GM23338 (cell line): ENCODE measurements around the gene LMAN1L. TPM values are rescaled to one million over a fixed set of nuclear protein-coding genes. Genes with fewer than 3 reads are reported as not detected.

Experiments
- ATAC-seq: fragments of 200-7000 bp; cut with Tn5 transposase; 3 replicates; pipeline ENCODE4 v1.9.1; 2020
- DNase-seq: peaks from one replicate; pipeline ENCODE4 v3.0.0-alpha.2; 2015; ENCODE audit warnings: low spot score
- H2AFZ ChIP-seq: fragments of 200-600 bp; sonication (generic); 2 replicates; pipeline ENCODE4 v1.8.0; 2016; ENCODE audit warnings: antibody characterized with exemption, mild to moderate bottlenecking, moderate library complexity
- H3F3A ChIP-seq: fragments of 200-600 bp; sonication (generic); replicated peaks from 2 replicates; pipeline ENCODE4 v1.8.0; 2017; ENCODE audit warnings: antibody characterized with exemption, mixed run types, low read depth
- H3K27ac ChIP-seq: fragments of 200-600 bp; sonication (generic); 2 replicates; pipeline ENCODE4 v1.6.1; 2016; ENCODE audit warnings: low read depth
- H3K27me3 ChIP-seq: fragments of 200-600 bp; sonication (generic); 2 replicates; pipeline ENCODE4 v1.8.0; 2016; ENCODE audit warnings: mild to moderate bottlenecking, mixed run types, moderate library complexity; ENCODE audit not compliant: insufficient read depth
- H3K36me3 ChIP-seq: fragments of 200-600 bp; sonication (generic); 2 replicates; pipeline ENCODE4 v1.8.0; 2016; ENCODE audit warnings: mild to moderate bottlenecking; ENCODE audit not compliant: insufficient read depth
- H3K4me1 ChIP-seq: fragments of 200-600 bp; sonication (generic); 2 replicates; pipeline ENCODE4 v1.8.0; 2016; ENCODE audit warnings: mild to moderate bottlenecking, moderate library complexity; ENCODE audit not compliant: insufficient read depth
- H3K4me2 ChIP-seq: fragments of 200-600 bp; sonication (generic); 2 replicates; pipeline ENCODE4 v1.7.1; 2017; ENCODE audit warnings: mixed run types
- H3K4me3 ChIP-seq: fragments of 200-600 bp; sonication (generic); 2 replicates; pipeline ENCODE4 v1.6.1; 2016; ENCODE audit warnings: mixed run types
- H3K79me2 ChIP-seq: fragments of 200-600 bp; sonication (generic); replicated peaks from 2 replicates; pipeline ENCODE4 v1.8.0; 2017; ENCODE audit warnings: mild to moderate bottlenecking; ENCODE audit not compliant: insufficient read depth
- H3K9me2 ChIP-seq: fragments of 200-600 bp; sonication (generic); 2 replicates; pipeline ENCODE4 v1.8.0; 2017; ENCODE audit not compliant: insufficient read depth
- H4K20me1 ChIP-seq: fragments of 200-600 bp; sonication (generic); replicated peaks from 2 replicates; pipeline ENCODE4 v1.8.0; 2017; ENCODE audit warnings: mild to moderate bottlenecking; ENCODE audit not compliant: insufficient read depth
- H3K27ac Mint-ChIP-seq: 2 replicates; pipeline ENCODE4 v1.8.0; 2020; ENCODE audit warnings: inconsistent platforms, mild to moderate bottlenecking, moderate library complexity, mixed read lengths
- H3K27me3 Mint-ChIP-seq: 3 replicates; pipeline ENCODE4 v1.8.0; 2022; ENCODE audit warnings: low read depth, mild to moderate bottlenecking, moderate library complexity, mixed read lengths, inconsistent platforms; ENCODE audit not compliant: insufficient read depth, poor library complexity
- H3K36me3 Mint-ChIP-seq: 3 replicates; pipeline ENCODE4 v1.8.0; 2021; ENCODE audit warnings: low read depth, mild to moderate bottlenecking, inconsistent platforms, moderate library complexity, mixed read lengths
- H3K4me1 Mint-ChIP-seq: 3 replicates; pipeline ENCODE4 v1.8.0; 2020; ENCODE audit warnings: mild to moderate bottlenecking, inconsistent platforms, mixed read lengths
- H3K4me3 Mint-ChIP-seq: 3 replicates; pipeline ENCODE4 v1.8.0; 2021; ENCODE audit warnings: moderate library complexity, mild to moderate bottlenecking, inconsistent platforms, mixed read lengths
- H3K9me3 Mint-ChIP-seq: 3 replicates; pipeline ENCODE4 v1.8.0; 2020; ENCODE audit warnings: moderate library complexity, mild to moderate bottlenecking, inconsistent platforms, mixed read lengths
- CREB1 ChIP-seq: fragments of 250-450 bp; sonication (Bioruptor Pico); IDR thresholded peaks from 2 replicates; pipeline ENCODE4 v1.5.0; 2020; ENCODE audit warnings: low read depth, mild to moderate bottlenecking, moderate library complexity
- EZH2 ChIP-seq: fragments of 200-600 bp; sonication (generic); IDR thresholded peaks from one replicate; pipeline ENCODE4 v1.8.0; 2017; ENCODE audit warnings: antibody characterized with exemption, mild to moderate bottlenecking, low read depth; ENCODE audit not compliant: unreplicated experiment
- JUNB ChIP-seq: IDR thresholded peaks from one replicate; pipeline ENCODE4 v1.6.1; 2016; ENCODE audit warnings: antibody characterized with exemption; ENCODE audit not compliant: unreplicated experiment
- NANOG ChIP-seq: IDR thresholded peaks from 2 replicates; pipeline ENCODE4 v1.6.1; 2016; ENCODE audit warnings: antibody characterized with exemption, borderline replicate concordance
- STAT1 ChIP-seq: IDR thresholded peaks from one replicate; pipeline ENCODE4 v1.6.1; 2016; ENCODE audit warnings: antibody characterized with exemption; ENCODE audit not compliant: unreplicated experiment
- ZNF114 ChIP-seq: fragments of 250-450 bp; sonication (Bioruptor Pico); IDR thresholded peaks from 2 replicates; pipeline ENCODE4 v1.5.0; 2020; ENCODE audit warnings: mild to moderate bottlenecking, moderate library complexity
- ZNF331 ChIP-seq: fragments of 250-450 bp; sonication (Bioruptor Pico); IDR thresholded peaks from 2 replicates; pipeline ENCODE4 v1.5.0; 2020; ENCODE audit warnings: low read depth, mild to moderate bottlenecking, moderate library complexity
- polyA plus RNA-seq: library from polyadenylated mRNA; unstranded; fragments of >200 nt; fragmentation: Nextera tagmentation; extraction: Ambion mirVana; gene quantifications from 2 replicates; pipeline ENCODE4 v1.2.1, GENCODE V29; 2016
- total RNA-seq: library from RNA; depleted of rRNA; stranded (reverse); fragments of >200 nt; shearing (Covaris generic); gene quantifications from 2 replicates; pipeline ENCODE4 v1.2.3, GENCODE V29; 2014
- TF ChIP-seq, protein P1 (sequence below), 2 experiments: fragments of 200-600 bp in 1 of 2; sonication (generic) in 1 of 2; conservative IDR thresholded peaks; 2 replicates each; pipeline versions ENCODE4 v1.5.1 to v1.6.1; 2016 to 2017; ENCODE audit warnings: antibody characterized with exemption in 2 of 2, low read depth in 2 of 2, mild to moderate bottlenecking in 2 of 2, moderate library complexity in 1 of 2
- TF ChIP-seq, protein P2 (sequence below): fragments of 250-450 bp; sonication (Bioruptor Pico); IDR thresholded peaks from 2 replicates; pipeline ENCODE4 v1.5.0; 2020; ENCODE audit warnings: mild to moderate bottlenecking, moderate library complexity

Gene LMAN1L
- total and polyA plus RNA-seq, 2 experiments from 2014 or later: not detected

DNA sequence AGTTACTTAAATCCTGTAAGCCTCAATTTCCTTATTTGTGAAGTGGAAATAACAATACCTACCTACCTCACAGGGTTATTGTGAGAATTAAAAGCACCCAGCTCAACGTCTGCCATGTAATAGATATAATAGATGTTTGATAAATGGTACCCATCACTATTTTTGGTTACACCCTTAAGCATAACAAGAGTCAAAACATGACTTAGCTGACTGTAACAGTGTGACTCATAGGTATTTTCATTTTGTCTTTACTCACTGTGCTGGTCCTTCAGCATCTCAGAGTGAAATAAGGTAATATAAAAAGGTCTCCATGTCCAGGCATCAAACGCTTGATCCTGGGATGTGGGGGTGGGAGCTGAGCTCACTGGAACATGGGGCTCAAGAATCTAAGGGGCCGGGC is 16.9 kb downstream of the LMAN1L start (continued):
- TF ChIP-seq, protein P1, sequence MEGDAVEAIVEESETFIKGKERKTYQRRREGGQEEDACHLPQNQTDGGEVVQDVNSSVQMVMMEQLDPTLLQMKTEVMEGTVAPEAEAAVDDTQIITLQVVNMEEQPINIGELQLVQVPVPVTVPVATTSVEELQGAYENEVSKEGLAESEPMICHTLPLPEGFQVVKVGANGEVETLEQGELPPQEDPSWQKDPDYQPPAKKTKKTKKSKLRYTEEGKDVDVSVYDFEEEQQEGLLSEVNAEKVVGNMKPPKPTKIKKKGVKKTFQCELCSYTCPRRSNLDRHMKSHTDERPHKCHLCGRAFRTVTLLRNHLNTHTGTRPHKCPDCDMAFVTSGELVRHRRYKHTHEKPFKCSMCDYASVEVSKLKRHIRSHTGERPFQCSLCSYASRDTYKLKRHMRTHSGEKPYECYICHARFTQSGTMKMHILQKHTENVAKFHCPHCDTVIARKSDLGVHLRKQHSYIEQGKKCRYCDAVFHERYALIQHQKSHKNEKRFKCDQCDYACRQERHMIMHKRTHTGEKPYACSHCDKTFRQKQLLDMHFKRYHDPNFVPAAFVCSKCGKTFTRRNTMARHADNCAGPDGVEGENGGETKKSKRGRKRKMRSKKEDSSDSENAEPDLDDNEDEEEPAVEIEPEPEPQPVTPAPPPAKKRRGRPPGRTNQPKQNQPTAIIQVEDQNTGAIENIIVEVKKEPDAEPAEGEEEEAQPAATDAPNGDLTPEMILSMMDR (conservative IDR thresholded peaks at IDR 0.05; ENCODE audit: low read depth in 2 of 2): no peak
- TF ChIP-seq CREB1 (CRISPR knock-in tag) (no peak), ZNF331 (CRISPR knock-in tag) (no peak), NANOG (no peak)

DNA sequence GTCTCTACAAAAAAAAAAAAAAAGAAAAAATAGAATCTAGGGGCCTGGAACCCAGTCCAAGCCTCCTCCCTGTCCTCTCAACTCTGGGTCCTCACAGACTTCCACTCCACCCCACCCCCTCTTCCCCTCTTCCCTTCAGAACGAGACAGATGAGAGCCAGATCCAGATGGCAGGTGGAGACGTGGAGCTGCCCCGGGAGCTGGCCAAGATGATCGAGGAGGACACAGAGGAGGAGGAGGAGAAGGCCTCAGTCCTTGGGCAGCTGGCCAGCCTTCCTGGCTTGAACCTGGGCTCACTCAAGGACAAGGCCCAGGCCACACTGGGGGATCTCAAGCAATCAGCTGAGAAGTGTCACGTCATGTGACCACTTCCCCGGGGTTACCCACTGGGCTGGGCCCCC is 17.4 kb downstream of the LMAN1L start:
- H3K9me3 Mint-ChIP-seq: no peaks in the 10 kb centered on the region
- H3K27me3 Mint-ChIP-seq: peaks cover 36% of the 10 kb centered on the region
- no peak overlapping the region for H2AFZ ChIP-seq

More for the DNA sequence above, 17.4 kb downstream of the LMAN1L start:
- H3K4me3 ChIP-seq: no peak overlapping the region
- peaks cover 17% of the 10 kb centered on the region for H3K4me1 Mint-ChIP-seq
- no peaks in the 10 kb centered on the region for H3K36me3 ChIP-seq
- H3K27ac ChIP-seq: no peak overlapping the region
- no peak overlapping the region for H3K4me2 ChIP-seq
- no peak overlapping the region for H3K27ac Mint-ChIP-seq
- H3K36me3 Mint-ChIP-seq: peaks cover 2% of the 10 kb centered on the region; the same call in 2 of the 3 replicates
- no peaks in the 10 kb centered on the region for H4K20me1 ChIP-seq
- H3K79me2 ChIP-seq: no peaks in the 10 kb centered on the region
- no peaks in the 10 kb centered on the region for H3K9me2 ChIP-seq
- H3F3A ChIP-seq: peaks cover 5% of the 10 kb centered on the region; the same call in 1 of the 2 replicates
- ATAC-seq (no peak), DNase-seq (no peak)
- H3K27me3 ChIP-seq: peaks cover 30% of the 10 kb centered on the region
- H3K4me3 Mint-ChIP-seq: no peak overlapping the region
- peaks cover 7% of the 10 kb centered on the region; the same call in 1 of the 2 replicates for H3K4me1 ChIP-seq
- no peak for TF ChIP-seq STAT1
- TF ChIP-seq ZNF331 (CRISPR knock-in tag): no peak
- TF ChIP-seq JUNB: no peak
- TF ChIP-seq EZH2: no peak
- TF ChIP-seq, protein P2, sequence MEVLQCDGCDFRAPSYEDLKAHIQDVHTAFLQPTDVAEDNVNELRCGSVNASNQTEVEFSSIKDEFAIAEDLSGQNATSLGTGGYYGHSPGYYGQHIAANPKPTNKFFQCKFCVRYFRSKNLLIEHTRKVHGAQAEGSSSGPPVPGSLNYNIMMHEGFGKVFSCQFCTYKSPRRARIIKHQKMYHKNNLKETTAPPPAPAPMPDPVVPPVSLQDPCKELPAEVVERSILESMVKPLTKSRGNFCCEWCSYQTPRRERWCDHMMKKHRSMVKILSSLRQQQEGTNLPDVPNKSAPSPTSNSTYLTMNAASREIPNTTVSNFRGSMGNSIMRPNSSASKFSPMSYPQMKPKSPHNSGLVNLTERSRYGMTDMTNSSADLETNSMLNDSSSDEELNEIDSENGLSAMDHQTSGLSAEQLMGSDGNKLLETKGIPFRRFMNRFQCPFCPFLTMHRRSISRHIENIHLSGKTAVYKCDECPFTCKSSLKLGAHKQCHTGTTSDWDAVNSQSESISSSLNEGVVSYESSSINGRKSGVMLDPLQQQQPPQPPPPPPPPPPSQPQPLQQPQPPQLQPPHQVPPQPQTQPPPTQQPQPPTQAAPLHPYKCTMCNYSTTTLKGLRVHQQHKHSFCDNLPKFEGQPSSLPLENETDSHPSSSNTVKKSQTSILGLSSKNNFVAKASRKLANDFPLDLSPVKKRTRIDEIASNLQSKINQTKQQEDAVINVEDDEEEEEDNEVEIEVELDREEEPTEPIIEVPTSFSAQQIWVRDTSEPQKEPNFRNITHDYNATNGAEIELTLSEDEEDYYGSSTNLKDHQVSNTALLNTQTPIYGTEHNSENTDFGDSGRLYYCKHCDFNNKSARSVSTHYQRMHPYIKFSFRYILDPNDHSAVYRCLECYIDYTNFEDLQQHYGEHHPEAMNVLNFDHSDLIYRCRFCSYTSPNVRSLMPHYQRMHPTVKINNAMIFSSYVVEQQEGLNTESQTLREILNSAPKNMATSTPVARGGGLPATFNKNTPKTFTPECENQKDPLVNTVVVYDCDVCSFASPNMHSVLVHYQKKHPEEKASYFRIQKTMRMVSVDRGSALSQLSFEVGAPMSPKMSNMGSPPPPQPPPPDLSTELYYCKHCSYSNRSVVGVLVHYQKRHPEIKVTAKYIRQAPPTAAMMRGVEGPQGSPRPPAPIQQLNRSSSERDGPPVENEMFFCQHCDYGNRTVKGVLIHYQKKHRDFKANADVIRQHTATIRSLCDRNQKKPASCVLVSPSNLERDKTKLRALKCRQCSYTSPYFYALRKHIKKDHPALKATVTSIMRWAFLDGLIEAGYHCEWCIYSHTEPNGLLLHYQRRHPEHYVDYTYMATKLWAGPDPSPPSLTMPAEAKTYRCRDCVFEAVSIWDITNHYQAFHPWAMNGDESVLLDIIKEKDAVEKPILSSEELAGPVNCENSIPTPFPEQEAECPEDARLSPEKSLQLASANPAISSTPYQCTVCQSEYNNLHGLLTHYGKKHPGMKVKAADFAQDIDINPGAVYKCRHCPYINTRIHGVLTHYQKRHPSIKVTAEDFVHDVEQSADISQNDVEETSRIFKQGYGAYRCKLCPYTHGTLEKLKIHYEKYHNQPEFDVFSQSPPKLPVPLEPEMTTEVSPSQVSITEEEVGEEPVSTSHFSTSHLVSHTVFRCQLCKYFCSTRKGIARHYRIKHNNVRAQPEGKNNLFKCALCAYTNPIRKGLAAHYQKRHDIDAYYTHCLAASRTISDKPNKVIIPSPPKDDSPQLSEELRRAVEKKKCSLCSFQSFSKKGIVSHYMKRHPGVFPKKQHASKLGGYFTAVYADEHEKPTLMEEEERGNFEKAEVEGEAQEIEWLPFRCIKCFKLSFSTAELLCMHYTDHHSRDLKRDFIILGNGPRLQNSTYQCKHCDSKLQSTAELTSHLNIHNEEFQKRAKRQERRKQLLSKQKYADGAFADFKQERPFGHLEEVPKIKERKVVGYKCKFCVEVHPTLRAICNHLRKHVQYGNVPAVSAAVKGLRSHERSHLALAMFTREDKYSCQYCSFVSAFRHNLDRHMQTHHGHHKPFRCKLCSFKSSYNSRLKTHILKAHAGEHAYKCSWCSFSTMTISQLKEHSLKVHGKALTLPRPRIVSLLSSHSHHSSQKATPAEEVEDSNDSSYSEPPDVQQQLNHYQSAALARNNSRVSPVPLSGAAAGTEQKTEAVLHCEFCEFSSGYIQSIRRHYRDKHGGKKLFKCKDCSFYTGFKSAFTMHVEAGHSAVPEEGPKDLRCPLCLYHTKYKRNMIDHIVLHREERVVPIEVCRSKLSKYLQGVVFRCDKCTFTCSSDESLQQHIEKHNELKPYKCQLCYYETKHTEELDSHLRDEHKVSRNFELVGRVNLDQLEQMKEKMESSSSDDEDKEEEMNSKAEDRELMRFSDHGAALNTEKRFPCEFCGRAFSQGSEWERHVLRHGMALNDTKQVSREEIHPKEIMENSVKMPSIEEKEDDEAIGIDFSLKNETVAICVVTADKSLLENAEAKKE: no peak
- no peak for TF ChIP-seq ZNF114 (CRISPR knock-in tag)
